SK-N-SH (cell line): Measurements from ENCODE around the gene AUTS2. TPM values are rescaled to one million over a fixed set of nuclear protein-coding genes. Genes with fewer than 3 reads are reported as not detected.

Experiments
- CTCF ChIA-PET: fragments of 300-600, 350-600 bp; formaldehyde crosslinking; extraction: SDS; loops from one replicate; lab custom pipeline; 2021; lab: Yijun Ruan, JAX
- POLR2A ChIA-PET: fragments of 350-600 bp; sonication (Branson Sonifier 250); formaldehyde crosslinking; extraction: SDS; loops from one replicate; lab custom pipeline; 2020; ENCODE audit warnings: antibody characterized with exemption, inconsistent platforms; lab: Yijun Ruan, JAX
- DNase-seq: peaks from one replicate; pipeline ENCODE4 v3.0.0; 2012
- H2AFZ ChIP-seq: fragments of 200-600 bp; sonication (generic); 2 replicates; pipeline ENCODE4 v1.8.1; 2016; ENCODE audit warnings: antibody characterized with exemption, mild to moderate bottlenecking, low read depth
- H3F3A ChIP-seq: fragments of 200-600 bp; sonication (generic); replicated peaks from 2 replicates; pipeline ENCODE3; 2016; ENCODE audit warnings: antibody characterized with exemption, mild to moderate bottlenecking; ENCODE audit not compliant: insufficient read depth
- H3K27ac ChIP-seq, 2 experiments: fragments of 200-500 bp in 1 of 2; fragments of 200-600 bp in 1 of 2; sonication (Bioruptor generic) in 1 of 2; sonication (generic), shearing (Covaris generic) in 1 of 2; 2 replicates each; pipeline versions ENCODE4 v1.5.1 to v1.6.1; 2014 to 2016; ENCODE audit warnings: low read depth in 2 of 2, inconsistent platforms in 1 of 2, low read length in 1 of 2, mild to moderate bottlenecking in 1 of 2, mixed read lengths in 1 of 2
- H3K27me3 ChIP-seq: fragments of 200-600 bp; sonication (generic), shearing (Covaris generic); 2 replicates; pipeline ENCODE4 v1.6.1; 2016; ENCODE audit warnings: mixed run types; ENCODE audit not compliant: insufficient read depth
- H3K36me3 ChIP-seq, 2 experiments: fragments of 200-500 bp in 1 of 2; fragments of 200-600 bp in 1 of 2; sonication (Bioruptor generic) in 1 of 2; sonication (generic) in 1 of 2; replicated peaks in 1 of 2; 2 replicates each; pipeline versions ENCODE3 to v1.5.1; 2014 to 2016; ENCODE audit warnings: low read length in 1 of 2, mild to moderate bottlenecking in 1 of 2; ENCODE audit not compliant: insufficient read depth in 2 of 2, control insufficient read depth in 1 of 2
- H3K4me1 ChIP-seq, 2 experiments: fragments of 200-500 bp in 1 of 2; fragments of 200-600 bp in 1 of 2; sonication (Bioruptor generic) in 1 of 2; sonication (generic), shearing (Covaris generic) in 1 of 2; 2 replicates each; pipeline versions ENCODE4 v1.5.1 to v1.6.1; 2014 to 2016; ENCODE audit warnings: low read depth in 1 of 2, low read length in 1 of 2, mixed run types in 1 of 2; ENCODE audit not compliant: insufficient read depth in 2 of 2, control insufficient read depth in 1 of 2
- H3K4me2 ChIP-seq: fragments of 200-600 bp; sonication (generic), shearing (Covaris generic); 2 replicates; pipeline ENCODE4 v1.6.1; 2017; ENCODE audit warnings: mixed run types
- H3K4me3 ChIP-seq, 2 experiments: fragments of 200-500 bp in 1 of 2; fragments of 200-600 bp in 1 of 2; sonication (Bioruptor generic) in 1 of 2; sonication (generic), shearing (Covaris generic) in 1 of 2; 2 replicates each; pipeline versions ENCODE4 v1.5.1 to v1.8.1; 2014 to 2016; ENCODE audit warnings: low read depth in 2 of 2, inconsistent platforms in 1 of 2, low read length in 1 of 2, mild to moderate bottlenecking in 1 of 2, mixed read lengths in 1 of 2, moderate library complexity in 1 of 2
- H3K79me2 ChIP-seq: fragments of 200-600 bp; sonication (generic); 2 replicates; pipeline ENCODE4 v1.8.1; 2017; ENCODE audit warnings: mild to moderate bottlenecking; ENCODE audit not compliant: insufficient read depth
- H3K9ac ChIP-seq: fragments of 200-600 bp; sonication (generic); 2 replicates; pipeline ENCODE4 v1.6.1; 2017; ENCODE audit warnings: mixed run types
- H3K9me2 ChIP-seq: fragments of 200-600 bp; sonication (generic); 2 replicates; pipeline ENCODE4 v1.6.1; 2017; ENCODE audit warnings: mixed run types
- H3K9me3 ChIP-seq: fragments of 200-600 bp; sonication (generic); 2 replicates; pipeline ENCODE4 v1.6.1; 2017; ENCODE audit warnings: mixed run types, mild to moderate bottlenecking, moderate library complexity
- H4K20me1 ChIP-seq: fragments of 200-600 bp; sonication (generic); 2 replicates; pipeline ENCODE4 v1.6.1; 2017; ENCODE audit warnings: mild to moderate bottlenecking, mixed run types; ENCODE audit not compliant: insufficient read depth
- CHD2 ChIP-seq: fragments of 150-350 bp; IDR thresholded peaks from 2 replicates; pipeline ENCODE4 v1.6.1; 2018; ENCODE audit warnings: low read length; ENCODE audit not compliant: partially characterized antibody
- EZH2phosphoT487 ChIP-seq: fragments of 200-600 bp; sonication (generic); IDR thresholded peaks from 2 replicates; pipeline ENCODE4 v1.6.1; 2017; ENCODE audit warnings: low read depth, mixed run types, mild to moderate bottlenecking, antibody characterized with exemption, moderate library complexity, borderline replicate concordance
- MXI1 ChIP-seq: IDR thresholded peaks from 2 replicates; pipeline ENCODE4 v1.6.1; 2012; ENCODE audit warnings: mild to moderate bottlenecking, low read depth, low read length, improper control_type of control experiment
- NFIC ChIP-seq: IDR thresholded peaks from 2 replicates; pipeline ENCODE4 v1.4.0; 2012; ENCODE audit warnings: borderline replicate concordance
- NRF1 ChIP-seq: IDR thresholded peaks from 2 replicates; pipeline ENCODE4 v1.6.1; 2012; ENCODE audit warnings: low read depth, mild to moderate bottlenecking, low read length
- POLR2AphosphoS5 ChIP-seq: IDR thresholded peaks from 2 replicates; pipeline ENCODE4 v1.6.1; 2012; ENCODE audit warnings: low read depth, low read length
- RCOR1 ChIP-seq: fragments of 150-350 bp; IDR thresholded peaks from 2 replicates; pipeline ENCODE4 v1.6.1; 2017; ENCODE audit warnings: antibody characterized with exemption, low read length
- RFX5 ChIP-seq: IDR thresholded peaks from 2 replicates; pipeline ENCODE4 v1.6.1; 2012; ENCODE audit warnings: mild to moderate bottlenecking, improper control_type of control experiment, low read length
- RXRA ChIP-seq: IDR thresholded peaks from 2 replicates; pipeline ENCODE4 v1.4.0; 2012; ENCODE audit warnings: low read depth, mild to moderate bottlenecking, borderline replicate concordance
- SMC3 ChIP-seq: IDR thresholded peaks from 2 replicates; pipeline ENCODE4 v1.6.1; 2012; ENCODE audit warnings: low read depth, low read length, improper control_type of control experiment
- TEAD4 ChIP-seq: IDR thresholded peaks from 2 replicates; pipeline ENCODE4 v1.4.0; 2012; ENCODE audit warnings: mild to moderate bottlenecking, borderline replicate concordance; ENCODE audit not compliant: insufficient read depth
- WGBS: methylation state at CpG from one replicate; pipeline ENCODE4 v1.1.6; 2017; ENCODE audit warnings: low lambda C conversion rate; 5-methylcytosine and 5-hydroxymethylcytosine counted together
- polyA plus RNA-seq, 3 experiments: library from polyadenylated mRNA; depleted of rRNA; stranded (reverse); fragments of >200 nt; gene quantifications; 2 replicates each; pipeline ENCODE4 v1.2.3, GENCODE V29; 2012
- TF ChIP-seq, protein P1 (sequence below): IDR thresholded peaks from 2 replicates; pipeline ENCODE4 v1.4.0; 2012; ENCODE audit warnings: low read depth
- TF ChIP-seq, protein P2 (sequence below): IDR thresholded peaks from 2 replicates; pipeline ENCODE4 v1.6.1; 2012; ENCODE audit warnings: mild to moderate bottlenecking, low read depth, low read length, moderate library complexity
- TF ChIP-seq, protein P3 (sequence below): fragments of 150-350 bp; IDR thresholded peaks from 2 replicates; pipeline ENCODE4 v1.6.1; 2017; ENCODE audit warnings: antibody characterized with exemption, low read length, low read depth, borderline replicate concordance

Gene AUTS2
- polyA plus RNA-seq, 1 of the 3 experiments (the other 2 are of a cell fraction), result 15.6 TPM

DNA sequence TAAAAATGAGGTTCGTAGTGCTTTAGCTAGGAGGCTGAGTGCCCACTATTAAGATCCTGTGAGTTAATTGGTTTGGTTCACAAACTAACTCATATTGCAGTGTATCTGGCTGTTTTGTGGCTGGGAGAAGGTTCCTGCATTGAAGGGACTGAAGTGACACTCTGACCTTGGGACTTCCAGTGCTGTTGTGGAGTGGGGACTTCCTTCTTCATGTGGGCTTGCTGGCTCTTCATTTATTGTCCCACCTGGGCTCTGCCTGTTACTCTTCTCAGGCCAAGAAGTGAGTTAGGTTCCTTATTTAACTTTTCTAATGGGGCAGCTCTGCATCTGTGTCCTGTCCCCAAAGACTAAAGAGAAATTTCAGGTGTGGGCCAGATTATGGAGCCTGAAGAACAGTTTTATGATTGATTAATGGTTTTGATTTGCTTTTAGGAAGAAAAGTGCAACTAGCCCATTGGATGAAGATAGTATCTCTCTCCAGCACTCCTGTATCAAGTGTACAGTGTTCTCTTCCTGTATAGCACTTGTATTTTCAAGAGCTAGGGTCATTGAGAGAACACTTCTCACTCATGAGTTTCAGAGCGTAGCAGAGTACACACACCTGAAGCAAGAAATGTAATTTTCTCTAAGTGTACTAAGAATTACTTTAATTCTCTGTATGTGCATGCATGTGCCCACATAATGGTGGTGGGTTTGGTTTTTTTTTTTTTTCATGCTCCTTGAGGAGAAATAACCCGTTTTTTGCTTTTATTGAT lies 54.8 kb downstream of the AUTS2 start:
- H3K9me3 ChIP-seq, result no peaks in the 10 kb centered on the region
- DNase-seq, result no peak
- no peak overlapping the region for H3K4me3 ChIP-seq
- no peak overlapping the region for H3K4me2 ChIP-seq
- peaks cover 36% of the 10 kb centered on the region for H4K20me1 ChIP-seq
- 93% methylated on average over 3 of the region's 3 CpGs for WGBS
- H3F3A ChIP-seq, result no peaks in the 10 kb centered on the region
- TF ChIP-seq CHD2, result no peak
- no peak for TF ChIP-seq NFIC
- no peak for TF ChIP-seq EZH2phosphoT487
- no peak for TF ChIP-seq MXI1
- no peak for TF ChIP-seq RCOR1
- no peak for TF ChIP-seq SMC3
- ChIA-PET POLR2A (no interaction called here), CTCF (interaction anchor here (1.0 to 1.7 kb wide), 3 partner anchors 21 to 48 kb away, joined by 3 to 5 read pairs (median 3); no protein-coding TSS in a partner anchor)
- no peak overlapping the region for H3K9ac ChIP-seq
- H2AFZ ChIP-seq, result no peak overlapping the region
- H3K27ac ChIP-seq, result no peak overlapping the region; a peak in 1 of 4 replicates
- H3K9me2 ChIP-seq, result no peaks in the 10 kb centered on the region
- no peaks in the 10 kb centered on the region for H3K27me3 ChIP-seq
- H3K4me1 ChIP-seq, result peaks cover 20 to 56% of the 10 kb centered on the region in 2 experiments; a peak in 3 of 4 replicates
- no peaks in the 10 kb centered on the region for H3K36me3 ChIP-seq
- peaks cover 31% of the 10 kb centered on the region; the same call in 1 of the 2 replicates for H3K79me2 ChIP-seq

DNA sequence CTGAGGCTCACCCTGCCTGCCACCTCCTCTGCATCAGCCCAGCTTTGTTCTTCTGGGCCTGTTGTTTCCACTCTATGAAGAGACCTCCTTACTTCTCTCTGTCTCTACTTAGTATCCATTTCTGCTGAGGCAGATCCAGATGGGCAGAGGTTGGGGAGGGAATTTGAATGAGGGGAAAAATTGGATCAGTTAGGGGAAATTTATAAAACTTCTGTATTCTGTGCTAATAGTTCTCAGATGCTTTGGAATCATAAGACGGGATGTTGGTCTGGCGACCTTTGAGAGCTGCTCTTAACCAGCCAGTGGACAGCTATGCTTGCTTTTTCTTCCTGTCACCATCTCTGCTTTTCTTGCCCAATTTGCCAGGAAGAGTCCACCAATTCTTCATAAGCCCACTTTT lies 55.5 kb downstream of the AUTS2 start:
- ChIA-PET CTCF (interaction anchor here (1.0 to 1.7 kb wide), 3 partner anchors 22 to 48 kb away, joined by 3 to 5 read pairs (median 3); no protein-coding TSS in a partner anchor), POLR2A (no interaction called here)
- peaks cover 30% of the 10 kb centered on the region for H4K20me1 ChIP-seq

More for the DNA sequence above, 55.5 kb downstream of the AUTS2 start:
- peaks cover 20 to 56% of the 10 kb centered on the region in 2 experiments; a peak in 3 of 4 replicates for H3K4me1 ChIP-seq
- peaks cover 31% of the 10 kb centered on the region for H3K79me2 ChIP-seq
- no peaks in the 10 kb centered on the region for H3K27me3 ChIP-seq
- no peak overlapping the region for H3K4me2 ChIP-seq
- peak overlapping the region in 1 of 2 experiments; percentile 78; a peak in 2 of 4 replicates for H3K27ac ChIP-seq
- H3K4me3 ChIP-seq, result no peak overlapping the region
- 87% methylated on average over 2 of the region's 2 CpGs for WGBS
- TF ChIP-seq SMC3, result no peak
- TF ChIP-seq TEAD4, result no peak
- TF ChIP-seq RXRA, result no peak
- no peak for TF ChIP-seq POLR2AphosphoS5
- no peak for TF ChIP-seq NRF1
- TF ChIP-seq, protein P1, sequence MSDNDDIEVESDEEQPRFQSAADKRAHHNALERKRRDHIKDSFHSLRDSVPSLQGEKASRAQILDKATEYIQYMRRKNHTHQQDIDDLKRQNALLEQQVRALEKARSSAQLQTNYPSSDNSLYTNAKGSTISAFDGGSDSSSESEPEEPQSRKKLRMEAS, result no peak
- TF ChIP-seq, protein P2, sequence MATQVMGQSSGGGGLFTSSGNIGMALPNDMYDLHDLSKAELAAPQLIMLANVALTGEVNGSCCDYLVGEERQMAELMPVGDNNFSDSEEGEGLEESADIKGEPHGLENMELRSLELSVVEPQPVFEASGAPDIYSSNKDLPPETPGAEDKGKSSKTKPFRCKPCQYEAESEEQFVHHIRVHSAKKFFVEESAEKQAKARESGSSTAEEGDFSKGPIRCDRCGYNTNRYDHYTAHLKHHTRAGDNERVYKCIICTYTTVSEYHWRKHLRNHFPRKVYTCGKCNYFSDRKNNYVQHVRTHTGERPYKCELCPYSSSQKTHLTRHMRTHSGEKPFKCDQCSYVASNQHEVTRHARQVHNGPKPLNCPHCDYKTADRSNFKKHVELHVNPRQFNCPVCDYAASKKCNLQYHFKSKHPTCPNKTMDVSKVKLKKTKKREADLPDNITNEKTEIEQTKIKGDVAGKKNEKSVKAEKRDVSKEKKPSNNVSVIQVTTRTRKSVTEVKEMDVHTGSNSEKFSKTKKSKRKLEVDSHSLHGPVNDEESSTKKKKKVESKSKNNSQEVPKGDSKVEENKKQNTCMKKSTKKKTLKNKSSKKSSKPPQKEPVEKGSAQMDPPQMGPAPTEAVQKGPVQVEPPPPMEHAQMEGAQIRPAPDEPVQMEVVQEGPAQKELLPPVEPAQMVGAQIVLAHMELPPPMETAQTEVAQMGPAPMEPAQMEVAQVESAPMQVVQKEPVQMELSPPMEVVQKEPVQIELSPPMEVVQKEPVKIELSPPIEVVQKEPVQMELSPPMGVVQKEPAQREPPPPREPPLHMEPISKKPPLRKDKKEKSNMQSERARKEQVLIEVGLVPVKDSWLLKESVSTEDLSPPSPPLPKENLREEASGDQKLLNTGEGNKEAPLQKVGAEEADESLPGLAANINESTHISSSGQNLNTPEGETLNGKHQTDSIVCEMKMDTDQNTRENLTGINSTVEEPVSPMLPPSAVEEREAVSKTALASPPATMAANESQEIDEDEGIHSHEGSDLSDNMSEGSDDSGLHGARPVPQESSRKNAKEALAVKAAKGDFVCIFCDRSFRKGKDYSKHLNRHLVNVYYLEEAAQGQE, result no peak
- TF ChIP-seq, protein P3, sequence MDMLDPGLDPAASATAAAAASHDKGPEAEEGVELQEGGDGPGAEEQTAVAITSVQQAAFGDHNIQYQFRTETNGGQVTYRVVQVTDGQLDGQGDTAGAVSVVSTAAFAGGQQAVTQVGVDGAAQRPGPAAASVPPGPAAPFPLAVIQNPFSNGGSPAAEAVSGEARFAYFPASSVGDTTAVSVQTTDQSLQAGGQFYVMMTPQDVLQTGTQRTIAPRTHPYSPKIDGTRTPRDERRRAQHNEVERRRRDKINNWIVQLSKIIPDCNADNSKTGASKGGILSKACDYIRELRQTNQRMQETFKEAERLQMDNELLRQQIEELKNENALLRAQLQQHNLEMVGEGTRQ, result no peak
- no peak for TF ChIP-seq RFX5
- H3K9ac ChIP-seq, result no peak overlapping the region
- H3K36me3 ChIP-seq, result no peaks in the 10 kb centered on the region
- H2AFZ ChIP-seq, result no peak overlapping the region
- no peaks in the 10 kb centered on the region for H3K9me2 ChIP-seq
- no peaks in the 10 kb centered on the region for H3F3A ChIP-seq
- no peak for DNase-seq
- no peaks in the 10 kb centered on the region for H3K9me3 ChIP-seq
